Chondrocyte (in vitro differentiated cells): ENCODE data around the gene SLTM. TPM values are rescaled to one million over a fixed set of nuclear protein-coding genes. Genes with fewer than 3 reads are reported as not detected.
"Not testable (repeated sequence)": the region's sequence is repeated elsewhere in the genome, so short reads cannot be mapped to it uniquely, and the experiment has no call there.

Source experiments
- DNase-seq: peaks from one replicate; pipeline ENCODE4 v3.0.0; 2021; ENCODE audit warnings: mixed read lengths, low spot score
- H3K27ac Mint-ChIP-seq: one replicate; pipeline ENCODE4 v1.8.0; 2021; ENCODE audit warnings: mild to moderate bottlenecking, moderate library complexity, mixed read lengths; ENCODE audit not compliant: unreplicated experiment
- H3K27me3 Mint-ChIP-seq: 2 replicates; pipeline ENCODE4 v1.8.0; 2021; ENCODE audit warnings: low read depth, mixed read lengths
- H3K36me3 Mint-ChIP-seq: 2 replicates; pipeline ENCODE4 v1.8.0; 2021; ENCODE audit warnings: low read depth, mixed read lengths
- H3K4me1 Mint-ChIP-seq: 2 replicates; pipeline ENCODE4 v1.8.0; 2021; ENCODE audit warnings: low read depth, mild to moderate bottlenecking, mixed read lengths
- H3K4me3 Mint-ChIP-seq: one replicate; pipeline ENCODE4 v1.8.0; 2021; ENCODE audit warnings: mild to moderate bottlenecking, moderate library complexity, mixed read lengths; ENCODE audit not compliant: unreplicated experiment
- H3K9me3 Mint-ChIP-seq: 2 replicates; pipeline ENCODE4 v1.8.0; 2021; ENCODE audit warnings: low read depth, mixed read lengths
- CTCF ChIP-seq: fragments of 200-600 bp; sonication (generic); IDR thresholded peaks from 2 replicates; pipeline ENCODE4 v1.5.0; 2021; ENCODE audit warnings: antibody characterized with exemption, mild to moderate bottlenecking, moderate library complexity
- total RNA-seq: library from RNA; stranded (reverse); gene quantifications from 3 replicates; pipeline ENCODE4 v1.2.1, GENCODE V29; 2021

The SLTM gene
- total RNA-seq, 1 donor from 2014 or later, result 71.7 TPM

DNA sequence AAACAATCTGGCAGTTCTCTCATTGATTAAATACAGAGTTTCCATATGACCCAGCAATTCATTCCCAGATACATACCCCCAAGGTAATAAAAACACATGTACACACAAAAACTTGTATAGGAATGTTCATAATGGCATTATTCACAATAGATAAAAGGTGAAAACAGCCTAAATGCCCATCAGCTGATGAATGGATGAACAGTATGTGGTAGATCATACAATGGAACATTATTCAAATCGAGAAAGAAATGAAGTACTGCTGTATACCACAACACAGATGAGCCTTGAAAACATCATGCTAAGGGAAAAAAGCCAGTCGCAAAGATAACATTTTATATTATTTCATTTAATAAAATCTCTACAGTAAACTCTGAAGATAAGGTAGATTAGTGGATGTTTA lies 71.2 kb downstream of the SLTM start:
- TF ChIP-seq CTCF, result no peak
- Mint-ChIP-seq H3K4me3 (no peak overlapping the region), H3K9me3 (no peaks in the 10 kb centered on the region), H3K4me1 (no peaks in the 10 kb centered on the region), H3K27ac (no peak overlapping the region), H3K36me3 (peaks cover 2% of the 10 kb centered on the region), H3K27me3 (no peaks in the 10 kb centered on the region)
- DNase-seq, result no peak

- not testable (repeated sequence) for DNase-seq, H3K4me3 Mint-ChIP-seq, H3K36me3 Mint-ChIP-seq, H3K27me3 Mint-ChIP-seq, H3K9me3 Mint-ChIP-seq
- peaks cover 22% of the 10 kb centered on the region for H3K4me1 Mint-ChIP-seq
- peak overlapping the region; percentile 1 for H3K27ac Mint-ChIP-seq
Observed at GRCh38 chr15:58856621-58857020, 76.9 kb downstream of the SLTM start.

DNA sequence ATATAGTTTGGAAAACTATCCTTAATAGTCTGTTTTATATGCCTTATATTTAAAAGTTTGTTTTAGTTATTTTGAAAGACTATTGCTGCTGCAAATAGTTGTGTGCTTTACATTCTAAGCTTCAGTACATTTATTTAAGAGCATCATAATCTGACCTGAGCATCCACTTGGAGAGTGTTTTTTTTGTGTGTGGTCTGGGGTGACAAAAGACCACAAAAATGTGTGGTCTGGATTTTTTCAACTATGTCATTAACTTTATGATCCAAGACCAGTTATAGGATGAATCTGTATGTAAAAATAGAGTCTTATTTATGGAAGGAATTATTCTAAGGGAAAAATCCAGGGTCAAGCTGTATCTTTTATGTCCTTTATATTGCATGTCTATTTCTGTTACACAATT lies 77.4 kb downstream of the SLTM start:
- DNase-seq, result no peak
- H3K27ac Mint-ChIP-seq, result peak overlapping the region; percentile 1
- H3K4me1 Mint-ChIP-seq, result peaks cover 22% of the 10 kb centered on the region
- no peak for TF ChIP-seq CTCF
- H3K9me3 Mint-ChIP-seq, result no peaks in the 10 kb centered on the region
- H3K36me3 Mint-ChIP-seq, result peaks cover 7% of the 10 kb centered on the region
- no peak overlapping the region for H3K4me3 Mint-ChIP-seq
- no peaks in the 10 kb centered on the region for H3K27me3 Mint-ChIP-seq

GRCh38 chr15:58854593-58854992 lies 78.9 kb downstream of the SLTM start:
- H3K9me3 Mint-ChIP-seq, result no peaks in the 10 kb centered on the region
- DNase-seq, result no peak
- H3K27ac Mint-ChIP-seq, result no peak overlapping the region
- H3K4me3 Mint-ChIP-seq, result no peak overlapping the region
- no peak for TF ChIP-seq CTCF
- H3K36me3 Mint-ChIP-seq, result peaks cover 7% of the 10 kb centered on the region
- no peaks in the 10 kb centered on the region for H3K27me3 Mint-ChIP-seq
- peaks cover 27% of the 10 kb centered on the region for H3K4me1 Mint-ChIP-seq

- H3K9me3 Mint-ChIP-seq, result no peaks in the 10 kb centered on the region
- H3K4me3 Mint-ChIP-seq, result no peak overlapping the region
- TF ChIP-seq CTCF, result peak; percentile 49
- no peak for DNase-seq
- no peak overlapping the region for H3K27ac Mint-ChIP-seq
- peaks cover 27% of the 10 kb centered on the region for H3K4me1 Mint-ChIP-seq
- no peaks in the 10 kb centered on the region for H3K27me3 Mint-ChIP-seq
- peaks cover 17% of the 10 kb centered on the region for H3K36me3 Mint-ChIP-seq
Observed at GRCh38 chr15:58852347-58852746, 81.1 kb downstream of the SLTM start.

- not testable (repeated sequence) for H3K9me3 Mint-ChIP-seq, H3K4me3 Mint-ChIP-seq, DNase-seq, H3K27me3 Mint-ChIP-seq, H3K27ac Mint-ChIP-seq
- peaks cover 23% of the 10 kb centered on the region for H3K4me1 Mint-ChIP-seq
- H3K36me3 Mint-ChIP-seq, result peaks cover 18% of the 10 kb centered on the region
Observed at GRCh38 chr15:58851205-58851604, 82.3 kb downstream of the SLTM start.
